GM19438 (cell line): Measurements from ENCODE around the gene TTLL8.

ENCODE experiments used
- ATAC-seq: cut with Tn5 transposase; IDR thresholded peaks from one replicate; pipeline ENCODE4 v1.9.1; 2021; ENCODE audit warnings: low read depth; ENCODE audit not compliant: unreplicated experiment

TTLL8 gene

DNA sequence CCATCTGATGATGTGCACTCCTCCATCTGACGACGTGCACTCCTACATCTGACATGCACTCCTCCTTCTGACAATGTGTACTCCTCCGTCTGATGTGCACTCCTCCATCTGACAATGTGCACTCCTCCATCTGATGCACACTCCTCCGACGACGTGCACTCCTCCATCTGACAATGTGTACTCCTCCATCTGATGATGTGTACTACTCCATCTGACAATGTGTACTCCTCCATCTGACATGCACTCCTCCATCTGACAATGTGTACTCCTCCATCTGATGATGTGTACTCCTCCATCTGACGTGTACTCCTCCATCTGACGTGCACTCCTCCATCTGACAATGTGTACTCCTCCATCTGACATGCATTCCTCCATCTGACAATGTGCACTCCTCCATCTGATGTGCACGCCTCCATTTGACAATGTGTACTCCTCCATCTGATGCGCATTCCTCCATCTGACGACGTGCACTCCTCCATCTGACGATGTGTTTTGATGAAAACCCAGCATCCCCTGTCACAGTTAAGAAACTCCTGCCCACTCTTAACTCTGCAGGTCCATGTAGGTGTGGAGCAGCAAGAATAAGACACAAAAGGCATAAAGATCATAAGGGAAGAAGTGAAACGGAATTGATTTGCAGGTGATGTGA is 35.8 kb downstream of the TTLL8 start:
- no peak for ATAC-seq

DNA sequence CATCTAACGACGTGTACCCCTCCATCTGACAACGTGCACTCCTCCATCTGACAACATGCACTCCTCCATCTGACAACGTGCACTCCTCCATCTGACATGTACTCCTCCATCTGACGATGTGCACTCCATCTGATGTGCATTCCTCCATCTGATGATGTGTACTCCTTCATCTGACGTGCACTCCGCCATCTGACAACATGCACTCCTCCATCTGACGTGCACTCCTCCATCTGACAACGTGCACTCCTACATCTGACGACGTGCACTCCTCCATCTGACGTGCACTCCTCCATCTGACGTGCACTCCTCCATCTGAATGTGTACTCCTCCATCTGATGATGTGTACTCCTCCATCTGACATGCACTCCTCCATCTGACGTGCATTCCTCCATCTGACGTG is 37.5 kb downstream of the TTLL8 start:
- ATAC-seq: no peak

DNA sequence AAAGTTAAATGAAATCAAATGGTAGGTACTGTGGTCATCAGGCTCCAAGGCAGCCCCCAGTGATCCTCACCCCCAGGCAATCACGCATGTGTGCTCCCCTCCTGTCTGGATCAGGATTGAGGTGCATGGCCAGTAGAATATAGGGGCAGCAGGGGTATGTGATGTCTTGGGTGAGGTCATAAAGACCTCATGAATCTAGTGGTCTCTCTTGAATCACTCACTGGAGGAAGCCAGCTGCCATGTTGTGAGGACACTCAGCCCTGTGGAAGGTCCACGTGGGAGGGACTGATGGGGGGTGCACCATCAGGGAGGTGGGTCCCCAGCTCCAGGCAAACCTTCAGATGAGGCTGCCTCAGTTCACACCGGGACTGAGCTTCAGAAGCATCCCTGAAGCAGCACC is 38.8 kb downstream of the TTLL8 start:
- ATAC-seq: no peak

DNA sequence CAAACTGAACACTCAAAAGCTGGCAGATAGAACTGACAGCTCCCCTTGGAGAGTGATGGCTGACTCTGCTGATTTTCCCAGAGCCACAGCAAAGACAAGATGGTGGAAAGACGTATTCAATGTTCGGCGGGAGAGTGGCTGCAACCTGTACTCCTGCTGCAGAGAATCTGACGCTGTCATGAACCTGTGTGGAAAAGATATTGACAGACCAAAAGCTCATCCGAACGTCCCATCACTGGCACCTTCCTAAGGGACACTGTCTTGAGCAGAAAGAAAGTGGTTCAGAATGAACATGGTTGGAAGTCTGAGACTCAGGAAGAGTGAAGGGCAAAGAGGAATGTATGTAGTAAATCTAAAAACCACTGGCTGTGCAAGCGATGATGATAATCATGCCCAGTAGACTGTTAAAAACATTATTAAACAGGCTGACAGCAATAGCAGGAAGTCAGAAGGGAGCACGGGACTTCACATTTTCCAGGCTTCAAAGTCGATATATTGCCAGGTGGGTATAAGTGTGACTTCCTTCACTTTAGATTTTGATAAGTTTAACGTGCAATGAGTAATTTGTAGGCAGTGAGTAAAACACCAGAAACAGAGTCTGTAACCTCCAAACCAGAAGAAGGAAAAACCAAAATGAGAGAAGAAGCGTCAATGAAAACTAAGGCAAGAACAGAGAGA is 39.4 kb downstream of the TTLL8 start:
- no peak for ATAC-seq

DNA sequence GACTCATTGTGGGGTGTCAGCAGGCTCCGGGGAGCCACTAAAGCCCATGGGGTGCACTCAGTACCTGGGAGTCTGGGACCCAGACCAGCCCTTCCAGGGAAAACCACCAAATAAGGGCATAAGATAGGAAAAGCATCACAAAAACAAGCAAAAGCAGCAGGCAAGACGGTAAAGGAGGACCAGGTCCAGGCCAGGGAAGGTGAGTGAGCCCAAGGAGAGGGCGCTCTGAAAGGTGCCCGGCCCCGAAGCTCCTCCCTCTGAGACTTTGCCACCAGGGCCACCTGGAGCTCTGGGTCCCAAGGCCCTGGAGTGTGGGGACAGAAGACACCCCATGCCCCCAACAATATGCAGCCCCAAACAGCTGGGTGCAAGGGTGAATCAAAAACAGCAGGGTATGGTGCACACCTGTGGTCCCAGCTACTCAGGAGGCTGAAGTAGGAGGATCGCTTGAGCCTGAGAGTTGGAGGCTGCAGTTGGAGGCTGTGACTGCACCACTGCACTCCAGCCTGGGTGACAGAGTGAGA is 40.3 kb downstream of the TTLL8 start:
- ATAC-seq: no peak

DNA sequence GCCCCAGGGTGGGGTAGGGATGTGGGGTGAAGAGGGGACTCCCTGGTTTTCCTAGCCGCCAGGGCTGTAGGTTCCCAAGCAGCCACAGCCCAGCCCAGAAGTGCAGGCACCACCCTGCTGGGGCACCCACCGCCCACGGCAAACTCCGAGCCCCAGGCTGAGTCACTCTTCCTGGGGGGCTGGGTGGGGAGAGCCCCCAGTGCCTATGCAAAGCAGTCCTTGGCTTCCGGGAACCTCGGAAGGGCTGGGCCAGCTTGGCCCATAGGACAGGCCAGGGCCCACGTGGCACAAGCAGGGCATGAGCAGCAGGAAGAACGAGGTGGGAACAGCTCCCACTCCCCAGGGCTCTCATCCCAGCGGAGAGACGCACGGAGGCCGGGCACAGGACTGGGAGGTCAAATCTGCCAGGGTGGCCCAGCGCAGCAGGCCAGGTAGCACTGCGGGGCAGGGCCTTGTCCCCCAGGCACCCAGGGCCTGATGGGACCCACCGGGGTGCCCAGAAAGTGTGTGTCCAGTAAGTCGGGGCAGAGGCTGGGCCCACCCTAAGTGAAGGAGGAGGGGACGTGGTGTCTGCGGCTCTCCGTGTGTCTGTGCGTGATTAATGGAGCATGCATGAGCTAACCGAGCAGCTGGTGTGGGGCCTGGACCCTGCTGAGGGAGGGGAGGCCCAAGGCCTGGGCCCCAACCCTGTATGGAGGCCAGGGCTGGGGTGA is 41.0 kb downstream of the TTLL8 start:
- ATAC-seq: no peak

DNA sequence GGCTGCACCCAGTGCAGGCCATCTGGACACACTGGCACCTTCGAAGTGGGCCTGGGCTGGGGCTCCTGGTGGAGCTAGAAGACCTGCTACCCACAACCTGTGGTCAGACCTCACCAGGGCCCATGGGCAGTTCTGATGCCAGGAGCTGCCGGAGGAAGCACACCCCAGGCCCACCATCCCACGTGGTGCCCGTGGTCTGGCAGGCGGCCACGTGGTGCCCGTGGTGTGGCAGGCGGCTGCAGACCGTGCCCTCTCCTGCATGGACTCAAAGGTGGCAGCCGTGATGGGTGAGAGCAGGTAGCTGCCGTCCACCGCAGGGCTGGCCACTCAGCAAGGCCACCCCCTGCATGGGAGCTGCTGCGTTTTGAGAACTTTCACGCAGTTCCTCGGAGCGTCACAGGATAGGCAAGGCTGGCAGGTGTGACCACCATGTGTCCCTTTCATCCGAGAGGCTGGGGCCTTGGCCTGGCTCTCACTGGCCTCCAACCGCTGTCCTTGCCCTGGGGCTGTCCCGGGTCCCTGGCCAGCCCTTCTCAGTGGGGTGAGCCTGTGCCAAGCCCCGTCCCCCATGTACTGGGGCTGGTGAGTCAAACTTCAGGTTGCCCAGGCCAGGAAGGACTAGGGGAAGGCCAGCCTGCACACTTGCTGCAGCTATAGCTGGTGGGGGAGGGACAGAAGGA is 41.6 kb downstream of the TTLL8 start:
- no peak for ATAC-seq

DNA sequence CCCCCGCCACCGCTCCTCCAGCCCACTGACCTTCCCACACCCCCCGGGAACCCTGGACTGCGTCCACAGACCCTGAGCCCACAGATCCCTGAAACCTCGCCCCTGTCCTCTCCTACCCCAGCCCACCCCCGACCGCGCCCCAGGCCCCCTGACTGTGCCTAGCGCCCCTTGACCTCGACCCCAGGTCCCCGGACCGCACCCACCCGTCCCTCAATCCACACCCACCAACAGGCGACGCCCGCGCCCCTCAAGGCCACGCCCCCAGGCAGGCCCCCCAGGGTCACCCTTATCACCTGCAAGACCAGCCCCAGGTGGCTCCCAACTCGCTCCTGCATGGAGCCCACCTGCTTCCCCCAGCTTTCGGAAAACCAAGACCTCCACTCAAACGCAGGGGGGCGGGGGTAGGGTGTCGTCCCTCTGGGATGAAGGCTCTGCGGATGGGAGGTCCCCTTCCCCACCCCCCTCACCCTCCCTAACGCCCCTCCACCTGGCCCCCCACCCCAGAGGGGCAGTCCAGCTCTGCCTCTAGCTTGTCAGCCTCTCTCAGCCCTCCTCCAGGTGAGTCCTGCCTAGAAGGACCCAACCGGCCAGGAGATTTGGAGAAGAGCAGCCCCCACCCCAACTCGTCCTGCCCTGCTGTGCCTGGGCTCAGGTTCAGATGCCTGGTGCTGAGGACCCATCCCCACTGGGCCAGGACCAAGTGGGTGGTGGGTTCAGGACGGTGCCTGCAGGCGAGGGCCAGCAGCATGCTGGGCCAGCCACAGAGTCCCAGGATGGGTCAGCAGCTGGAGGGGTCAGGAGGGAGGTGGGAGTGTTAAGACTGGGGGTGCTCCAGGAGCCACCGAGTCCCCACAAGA is 42.4 kb downstream of the TTLL8 start:
- no peak for ATAC-seq

DNA sequence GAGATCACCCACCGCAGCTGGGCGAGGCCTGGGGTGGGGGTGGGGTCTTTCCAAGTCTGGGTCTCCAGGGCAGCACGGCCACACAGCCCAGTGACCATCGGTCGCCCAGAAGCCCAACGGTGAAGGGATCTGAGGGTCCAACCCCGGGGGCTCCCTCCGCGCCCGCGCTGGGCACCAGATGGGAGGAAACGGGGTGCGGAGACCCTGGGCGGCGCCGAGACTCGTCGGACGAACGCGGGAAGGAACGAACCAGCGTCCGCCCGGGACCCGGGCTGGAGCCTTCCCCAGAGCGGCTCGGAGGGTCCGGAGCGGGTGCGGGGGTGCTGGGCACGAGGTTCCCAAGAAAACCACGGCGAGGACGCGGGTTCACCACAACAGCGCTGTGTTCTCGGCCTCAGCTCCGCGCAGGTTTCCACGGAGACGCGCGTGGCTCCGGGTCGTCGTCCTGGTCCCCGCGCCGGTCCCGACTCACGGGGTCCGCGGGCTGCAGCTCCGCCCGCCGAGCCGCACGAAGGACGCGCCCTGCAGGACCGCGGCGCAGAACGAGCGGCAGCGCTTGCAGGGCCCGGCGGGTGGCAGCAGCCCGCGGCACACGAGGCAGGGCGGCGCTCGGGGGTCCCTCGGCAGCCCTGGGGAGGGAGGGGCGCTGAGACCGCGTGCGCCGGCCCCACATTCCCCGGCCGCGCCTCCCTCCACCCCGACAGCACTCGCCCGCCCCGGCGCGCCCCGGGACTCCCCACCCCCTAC is 43.3 kb downstream of the TTLL8 start:
- ATAC-seq: no peak

DNA sequence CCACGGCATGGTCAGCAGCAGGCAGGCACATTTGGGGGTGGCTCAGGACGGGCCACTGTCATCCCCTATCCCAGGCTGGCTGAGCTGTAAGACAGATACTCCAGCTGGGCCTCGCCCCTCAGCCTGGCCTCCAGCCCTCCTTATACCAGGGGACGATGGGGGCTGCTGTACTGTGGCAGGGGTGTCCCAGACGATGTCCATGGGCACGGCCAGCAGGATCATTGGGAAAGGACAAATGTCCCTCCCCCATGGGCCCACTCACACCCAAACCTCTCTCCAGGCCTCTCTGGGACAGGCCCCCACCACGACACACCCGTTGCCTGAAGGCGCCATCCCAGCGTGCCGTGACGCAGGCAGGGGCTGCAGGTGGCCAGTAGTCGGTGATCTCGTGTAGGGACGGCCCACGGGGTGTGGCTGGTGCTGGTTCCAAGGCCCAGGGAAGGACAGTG is 44.0 kb downstream of the TTLL8 start:
- no peak for ATAC-seq

DNA sequence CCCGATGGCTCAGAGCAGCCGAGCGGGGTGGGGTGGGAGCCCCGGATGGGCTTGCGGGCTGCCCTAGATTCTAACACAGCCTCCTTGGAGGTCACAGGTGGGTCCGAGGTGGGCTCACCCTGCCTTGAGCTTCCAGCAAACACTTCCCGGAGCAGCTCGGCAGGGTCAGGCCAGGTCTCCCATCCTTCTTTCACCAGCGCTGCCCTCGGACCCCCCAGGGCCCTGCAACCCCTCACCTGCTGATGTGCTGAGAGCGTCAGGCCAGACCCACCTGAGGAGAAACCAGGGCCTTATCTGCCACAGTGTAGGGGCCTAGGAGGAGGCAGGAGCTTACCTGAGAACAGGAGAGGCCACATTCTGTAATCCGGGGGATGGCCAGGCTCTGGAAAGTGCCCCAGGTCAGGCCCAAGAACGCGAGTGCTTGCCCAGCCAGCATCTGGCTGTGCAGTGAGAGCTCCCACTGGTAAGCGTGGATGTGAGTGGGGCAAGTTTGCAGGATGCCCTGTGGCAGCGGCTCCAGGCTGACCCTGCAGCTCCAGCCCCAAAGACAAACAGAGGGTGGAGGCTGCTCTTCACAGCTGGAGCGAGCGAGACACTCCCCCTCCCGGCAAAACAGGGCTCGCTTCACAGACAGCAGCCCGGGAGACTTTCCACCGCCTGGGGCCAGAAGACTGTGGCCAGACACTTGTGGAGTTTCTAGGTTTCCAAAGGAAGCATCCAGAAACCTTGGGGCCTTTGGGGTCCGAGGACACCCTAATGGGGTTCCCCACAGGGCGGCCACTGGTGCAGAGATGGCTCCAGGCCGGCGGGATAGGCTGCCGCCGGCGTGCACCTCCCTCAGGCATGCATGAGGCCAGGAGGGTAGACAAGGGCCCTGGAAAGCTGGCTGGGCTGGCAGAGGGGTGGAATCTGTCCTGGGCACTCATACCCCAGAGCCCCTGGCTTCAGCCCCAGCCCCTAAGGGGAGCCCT is 45.6 kb downstream of the TTLL8 start, which contains the start of gene IL17REL:
TSS of gene IL17REL (minus strand) at position 555 of the 971 bp plus-strand sequence. CDS start at position 436, 119 bp downstream.
- ATAC-seq: no peak

DNA sequence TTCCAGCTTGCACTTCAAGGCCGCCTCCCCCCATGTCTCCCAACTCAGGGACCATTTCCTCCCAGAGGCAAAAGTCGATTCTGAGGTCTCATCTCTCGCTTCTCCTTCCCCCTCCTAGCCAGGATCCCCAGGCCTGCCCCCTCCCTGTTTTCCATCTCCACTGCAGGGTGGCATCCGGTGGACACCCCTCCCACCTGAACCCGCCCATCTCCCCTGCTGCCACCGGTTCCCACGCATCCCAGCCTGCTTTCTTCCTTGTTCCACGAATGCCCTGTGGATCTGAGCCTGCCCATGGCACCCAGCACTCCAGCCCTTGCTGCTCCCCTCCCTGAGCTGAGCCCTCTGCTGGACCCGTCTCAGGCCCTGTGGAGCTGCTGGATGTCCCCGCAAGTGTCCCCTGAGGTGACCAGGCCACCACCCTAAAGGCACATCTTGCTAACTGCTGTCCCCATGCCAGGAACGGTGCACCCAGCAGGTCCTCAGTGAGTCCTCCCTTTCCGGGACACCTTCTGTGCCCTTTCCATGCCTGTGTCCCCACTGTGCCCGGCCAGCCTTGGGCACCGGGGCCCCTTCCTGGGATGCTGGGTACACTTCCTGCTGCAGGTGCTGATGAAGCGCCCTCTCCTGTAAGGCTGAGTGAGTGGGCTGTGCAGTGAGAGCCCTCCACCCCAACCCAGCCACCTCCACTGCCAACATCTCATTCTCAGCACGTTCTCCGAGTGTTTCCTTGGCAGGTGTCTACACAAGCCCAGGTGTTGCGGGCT is 46.5 kb downstream of the TTLL8 start:
- no peak for ATAC-seq

DNA sequence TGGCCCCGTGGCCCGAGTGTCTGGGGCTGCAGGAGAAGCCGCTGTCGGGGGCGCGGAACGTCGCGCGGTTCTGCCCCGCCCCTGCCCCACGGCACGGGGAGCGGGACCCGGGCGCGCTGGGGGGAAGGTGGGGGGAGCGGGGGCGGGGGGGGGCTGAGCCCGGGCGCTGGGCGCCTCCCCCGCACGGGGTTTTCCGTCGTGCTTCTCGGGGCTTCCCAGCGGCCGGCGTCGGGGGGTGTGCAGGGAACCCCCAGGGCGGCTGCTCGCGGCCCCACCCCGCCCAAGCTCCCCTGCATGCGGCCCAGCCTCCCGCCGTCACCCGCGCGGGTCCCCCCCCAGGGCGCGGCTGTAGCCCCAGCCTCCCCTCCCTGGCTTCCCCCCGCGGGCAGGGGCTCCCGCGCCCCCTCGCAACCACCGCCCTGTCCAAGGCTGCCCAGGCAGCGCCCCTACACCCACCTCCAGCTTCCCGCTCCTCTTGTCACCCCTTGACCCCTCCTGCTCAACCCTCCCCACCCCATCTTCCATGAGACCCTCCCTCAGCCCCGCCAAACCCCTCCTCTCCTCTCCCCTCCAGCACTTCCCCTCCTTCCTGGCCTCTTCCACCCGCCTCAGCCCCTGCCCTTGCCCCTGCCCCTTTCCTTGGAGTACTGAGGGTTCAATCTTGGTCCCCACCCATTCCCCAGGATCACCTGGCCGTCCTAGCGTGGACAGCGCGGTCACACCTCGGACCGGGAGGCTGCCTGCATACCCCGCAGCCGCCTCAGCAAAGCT is 47.2 kb downstream of the TTLL8 start:
- ATAC-seq: no peak

DNA sequence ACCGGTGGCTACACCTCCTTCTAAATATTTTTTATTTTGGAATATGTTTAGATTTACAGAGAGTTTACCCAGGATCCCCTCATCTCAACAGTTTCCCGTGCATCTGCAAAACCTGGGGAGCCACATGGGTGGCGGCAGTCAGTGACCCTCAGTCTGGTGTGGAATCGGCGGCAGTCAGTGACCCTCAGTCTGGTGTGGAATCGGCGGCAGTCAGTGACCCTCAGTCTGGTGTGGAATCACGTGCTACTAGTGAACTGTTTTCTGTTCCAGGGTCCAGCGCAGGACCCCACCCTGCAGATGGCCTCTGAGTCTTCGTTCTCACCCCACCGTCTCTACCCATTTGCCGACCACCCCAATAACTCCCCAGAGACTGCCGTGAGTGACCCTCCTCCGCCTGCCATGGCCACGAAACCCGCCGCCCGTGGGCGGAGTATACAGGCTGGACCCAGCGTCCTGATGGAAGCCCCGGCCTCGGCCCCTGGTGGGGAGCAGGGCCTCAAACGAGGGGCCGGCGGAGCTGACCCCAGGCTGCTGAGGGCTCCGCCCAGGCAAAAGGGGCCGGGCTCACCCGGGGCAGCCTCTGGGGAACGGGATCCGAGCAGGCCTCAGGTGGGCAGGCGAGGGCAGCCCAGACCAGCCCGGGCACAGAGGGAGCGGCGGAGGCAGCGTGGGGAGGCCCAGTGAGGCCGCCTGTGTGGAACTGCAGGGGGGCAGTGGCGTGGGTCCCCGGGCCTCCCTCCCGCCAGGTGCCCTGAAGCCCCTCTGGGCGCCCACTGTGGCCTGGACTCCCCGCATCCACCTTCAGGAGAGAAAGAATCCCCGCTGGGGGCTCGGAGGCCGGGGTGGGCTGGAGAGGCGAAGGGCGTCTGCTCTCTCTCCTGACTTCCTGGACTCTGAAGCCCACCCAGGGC is 48.1 kb downstream of the TTLL8 start:
- no peak for ATAC-seq

DNA sequence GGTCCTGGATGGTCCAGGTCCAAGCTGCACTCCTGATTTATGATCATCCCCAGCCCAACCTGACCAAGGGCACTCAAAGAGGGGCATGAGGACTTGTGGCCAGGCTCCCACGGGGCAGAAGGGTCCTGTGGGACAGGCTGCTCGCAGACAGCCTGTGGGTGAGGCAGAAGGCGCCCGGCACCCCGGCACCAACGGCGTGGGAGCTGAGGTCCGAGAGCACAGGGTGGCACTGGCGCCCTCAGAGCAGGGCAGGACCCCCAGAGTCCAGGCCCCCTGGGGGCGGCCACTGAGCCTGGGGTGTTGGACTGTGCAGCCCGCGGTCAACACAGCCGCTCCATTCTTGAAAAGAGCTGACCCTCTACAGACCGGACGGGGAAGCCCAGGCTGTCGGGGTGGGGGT is 48.8 kb downstream of the TTLL8 start:
- no peak for ATAC-seq
